HepG2 (cell line): Measurements from ENCODE around the gene CUL2. TPM values are rescaled to one million over a fixed set of nuclear protein-coding genes. Genes with fewer than 3 reads are reported as not detected.

Source experiments
- ATAC-seq: fragments of 200-7000 bp; cut with Tn5 transposase; 3 replicates; pipeline ENCODE4 v1.9.1; 2020; ENCODE audit warnings: mild to moderate bottlenecking, moderate library complexity
- BruUV-seq: library from RNA; stranded (reverse); fragments of 400-500 nt; replicated peaks from 2 replicates; lab custom pipeline; 2021; lab: Mats Ljungman, UMichigan
- CTCF ChIA-PET: fragments of 300-600 bp; formaldehyde crosslinking; extraction: SDS; loops from one replicate; lab custom pipeline; 2021; ENCODE audit warnings: low total read pairs, inconsistent platforms, low intra/inter-chr PET ratio; lab: Yijun Ruan, JAX
- POLR2A ChIA-PET: fragments of 350-600 bp; sonication (Branson Sonifier 250); formaldehyde crosslinking; loops from one replicate; lab custom pipeline; 2020; ENCODE audit warnings: antibody characterized with exemption, inconsistent platforms; lab: Yijun Ruan, JAX
- DNase-seq: peaks from one replicate; pipeline ENCODE4 v3.0.0-alpha.2; 2015; ENCODE audit warnings: low spot score
- FAIRE-seq: peaks from 3 replicates; lab custom pipeline; 2011; peaks lifted over from hg19 to GRCh38; lab: Jason Lieb, UNC
- H2AFZ ChIP-seq: one replicate; pipeline ENCODE4 v1.6.1; 2011; ENCODE audit warnings: low read length, inconsistent platforms
- H3K27ac ChIP-seq: fragments of 300-600 bp; 3 replicates; pipeline ENCODE4 v1.8.0; 2011; ENCODE audit warnings: mixed run types, mild to moderate bottlenecking, mixed read lengths, low read length, inconsistent platforms; ENCODE audit not compliant: insufficient read depth; ENCODE audit errors: extremely low read length
- H3K27me3 ChIP-seq, 2 experiments: fragments of 200-600 bp in 1 of 2; 2 replicates in 1 of 2; 3 replicates in 1 of 2; pipeline versions ENCODE4 v1.6.0 to v1.8.0; 2011; ENCODE audit warnings: low read length in 2 of 2, mild to moderate bottlenecking in 2 of 2, moderate library complexity in 2 of 2, inconsistent platforms in 1 of 2; ENCODE audit not compliant: insufficient read depth in 2 of 2, control insufficient read depth in 1 of 2
- H3K36me3 ChIP-seq, 2 experiments: fragments of 200-600 bp in 1 of 2; replicated peaks in 1 of 2; 2 replicates in 1 of 2; 3 replicates in 1 of 2; pipeline versions ENCODE4 v1.5.1 to v1.8.0; 2011; ENCODE audit warnings: low read length in 2 of 2, inconsistent platforms in 1 of 2; ENCODE audit not compliant: insufficient read depth in 2 of 2, control insufficient read depth in 1 of 2
- H3K4me1 ChIP-seq: 2 replicates; pipeline ENCODE4 v1.5.1; 2012; ENCODE audit warnings: low read length, inconsistent platforms; ENCODE audit not compliant: insufficient read depth
- H3K4me2 ChIP-seq: 2 replicates; pipeline ENCODE4 v1.6.0; 2011; ENCODE audit warnings: low read depth, low read length, inconsistent platforms
- H3K4me3 ChIP-seq, 3 experiments: fragments of 200-600 bp in 1 of 3; sonication (generic), shearing (Covaris generic) in 1 of 3; replicated peaks in 1 of 3; 2 replicates each; pipeline ENCODE4 v1.5.1; 2011 to 2016; ENCODE audit warnings: low read length in 3 of 3, inconsistent platforms in 2 of 3, low read depth in 2 of 3, mild to moderate bottlenecking in 2 of 3, control low read depth in 1 of 3, mixed read lengths in 1 of 3; ENCODE audit not compliant: insufficient read depth in 1 of 3
- H3K79me2 ChIP-seq: one replicate; pipeline ENCODE4 v1.6.1; 2011; ENCODE audit warnings: low read length, inconsistent platforms; ENCODE audit not compliant: insufficient read depth
- H3K9ac ChIP-seq: 2 replicates; pipeline ENCODE4 v1.6.0; 2011; ENCODE audit warnings: mild to moderate bottlenecking, low read depth, low read length, inconsistent platforms; ENCODE audit not compliant: insufficient read depth
- H3K9me3 ChIP-seq: 2 replicates; pipeline ENCODE4 v1.5.1; 2012; ENCODE audit warnings: mild to moderate bottlenecking, low read length
- H4K20me1 ChIP-seq: 2 replicates; pipeline ENCODE4 v1.6.0; 2011; ENCODE audit warnings: inconsistent platforms, mild to moderate bottlenecking, low read length, moderate library complexity; ENCODE audit not compliant: insufficient read depth
- ELF3 ChIP-seq: IDR thresholded peaks from 2 replicates; pipeline ENCODE4 v1.6.1; 2016; ENCODE audit warnings: missing genetic modification reagents, missing compliant biosample characterization
- HMGA1 ChIP-seq: sonication (generic); formaldehyde crosslinking; conservative IDR thresholded peaks from 2 replicates; pipeline ENCODE4 v1.4.0; 2020; ENCODE audit warnings: missing genetic modification reagents
- KDM1A ChIP-seq: IDR thresholded peaks from 2 replicates; pipeline ENCODE4 v1.6.1; 2016; ENCODE audit warnings: missing compliant biosample characterization
- MBNL3 ChIP-seq: fragments of 250-450 bp; sonication (Bioruptor Pico); conservative IDR thresholded peaks from 2 replicates; pipeline ENCODE4 v1.8.0; 2022; ENCODE audit warnings: mild to moderate bottlenecking, inconsistent platforms
- NAIF1 ChIP-seq: sonication (generic); formaldehyde crosslinking; IDR thresholded peaks from 2 replicates; pipeline ENCODE4 v1.5.0; 2020; ENCODE audit warnings: mild to moderate bottlenecking, missing genetic modification reagents, borderline replicate concordance
- PITX1 ChIP-seq: sonication (generic); formaldehyde crosslinking; IDR thresholded peaks from 2 replicates; pipeline ENCODE4 v1.5.1; 2020; ENCODE audit warnings: mild to moderate bottlenecking, missing genetic modification reagents
- ZBTB7A ChIP-seq: sonication (generic); formaldehyde crosslinking; IDR thresholded peaks from 2 replicates; pipeline ENCODE4 v1.8.0; 2022; ENCODE audit warnings: mild to moderate bottlenecking, missing genetic modification reagents
- ZNF33A ChIP-seq: sonication (generic); formaldehyde crosslinking; IDR thresholded peaks from 2 replicates; pipeline ENCODE4 v1.5.1; 2020; ENCODE audit warnings: missing genetic modification reagents, mild to moderate bottlenecking, moderate library complexity, borderline replicate concordance
- ZNF367 ChIP-seq: sonication (generic); formaldehyde crosslinking; IDR thresholded peaks from 2 replicates; pipeline ENCODE4 v1.4.0; 2020; ENCODE audit warnings: missing genetic modification reagents, borderline replicate concordance
- ZNF431 ChIP-seq: sonication (generic); formaldehyde crosslinking; IDR thresholded peaks from 2 replicates; pipeline ENCODE4 v1.9.0; 2022; ENCODE audit warnings: missing genetic modification reagents, low read depth, mild to moderate bottlenecking, borderline replicate concordance
- ZNF672 ChIP-seq: sonication (generic); formaldehyde crosslinking; IDR thresholded peaks from 2 replicates; pipeline ENCODE4 v1.8.1; 2022; ENCODE audit warnings: missing genetic modification reagents
- ZNF761 ChIP-seq: sonication (generic); formaldehyde crosslinking; conservative IDR thresholded peaks from 2 replicates; pipeline ENCODE4 v1.4.0; 2020; ENCODE audit warnings: mild to moderate bottlenecking, missing genetic modification reagents
- ZNF780A ChIP-seq: sonication (generic); formaldehyde crosslinking; IDR thresholded peaks from 2 replicates; pipeline ENCODE4 v1.8.0; 2022; ENCODE audit warnings: mild to moderate bottlenecking, missing genetic modification reagents, moderate library complexity
- ZNF879 ChIP-seq: sonication (generic); formaldehyde crosslinking; IDR thresholded peaks from 2 replicates; pipeline ENCODE4 v1.8.1; 2023; ENCODE audit warnings: missing genetic modification reagents
- WGBS: methylation state at CpG from one replicate; pipeline ENCODE4 v1.1.6; 2017; ENCODE audit warnings: low lambda C conversion rate; 5-methylcytosine and 5-hydroxymethylcytosine counted together
- in situ Hi-C: cut with HindIII; loops from 2 replicates; pipeline ENCODE4 v1.10.0; 2017; ENCODE audit warnings: low pct_unique_long_range_greater_than_20kb; ENCODE audit not compliant: extremely low pct_ligation_motif_present
- intact Hi-C: fragments of 100-400 bp; cut with micrococcal nuclease; formaldehyde crosslinking; loops from one replicate; pipeline ENCODE4 v1.10.0; 2022; ENCODE audit not compliant: unreplicated experiment
- polyA plus RNA-seq, 8 experiments: library from polyadenylated mRNA; depleted of rRNA in 3 of 8; stranded (reverse) in 7 of 8; unstranded in 1 of 8; fragments of >200 nt; fragmentation: Illumina TruSeq in 4 of 8; extraction: Trizol in 4 of 8; gene quantifications; 2 replicates each; pipeline versions ENCODE4 v1.2.1 to v1.2.3, GENCODE V29; 2011 to 2016; ENCODE audit warnings: low read depth in 4 of 8, missing spikeins in 1 of 8, mixed read lengths in 1 of 8; ENCODE audit not compliant: insufficient read depth in 1 of 8
- total RNA-seq, 5 experiments: library from RNA; depleted of rRNA; stranded (reverse); fragments of >200 nt; fragmentation: Illumina TruSeq; extraction: Trizol; gene quantifications; 2 replicates each; pipeline ENCODE4 v1.2.3, GENCODE V29; 2016; ENCODE audit warnings: low read depth in 1 of 5
- TF ChIP-seq, protein P1 (sequence below): sonication (generic); formaldehyde crosslinking; IDR thresholded peaks from 2 replicates; pipeline ENCODE4 v1.5.0; 2020; ENCODE audit warnings: missing genetic modification reagents, mild to moderate bottlenecking, borderline replicate concordance
- TF ChIP-seq, protein P2 (sequence below): sonication (generic); formaldehyde crosslinking; IDR thresholded peaks from 2 replicates; pipeline ENCODE4 v1.4.0; 2020; ENCODE audit warnings: missing genetic modification reagents

CUL2 gene
- total and polyA plus RNA-seq, 2 of the 13 experiments (the other 11 are each of a cell fraction or from before 2014, with no cell fraction given) = 9.6 to 33.1 TPM

DNA sequence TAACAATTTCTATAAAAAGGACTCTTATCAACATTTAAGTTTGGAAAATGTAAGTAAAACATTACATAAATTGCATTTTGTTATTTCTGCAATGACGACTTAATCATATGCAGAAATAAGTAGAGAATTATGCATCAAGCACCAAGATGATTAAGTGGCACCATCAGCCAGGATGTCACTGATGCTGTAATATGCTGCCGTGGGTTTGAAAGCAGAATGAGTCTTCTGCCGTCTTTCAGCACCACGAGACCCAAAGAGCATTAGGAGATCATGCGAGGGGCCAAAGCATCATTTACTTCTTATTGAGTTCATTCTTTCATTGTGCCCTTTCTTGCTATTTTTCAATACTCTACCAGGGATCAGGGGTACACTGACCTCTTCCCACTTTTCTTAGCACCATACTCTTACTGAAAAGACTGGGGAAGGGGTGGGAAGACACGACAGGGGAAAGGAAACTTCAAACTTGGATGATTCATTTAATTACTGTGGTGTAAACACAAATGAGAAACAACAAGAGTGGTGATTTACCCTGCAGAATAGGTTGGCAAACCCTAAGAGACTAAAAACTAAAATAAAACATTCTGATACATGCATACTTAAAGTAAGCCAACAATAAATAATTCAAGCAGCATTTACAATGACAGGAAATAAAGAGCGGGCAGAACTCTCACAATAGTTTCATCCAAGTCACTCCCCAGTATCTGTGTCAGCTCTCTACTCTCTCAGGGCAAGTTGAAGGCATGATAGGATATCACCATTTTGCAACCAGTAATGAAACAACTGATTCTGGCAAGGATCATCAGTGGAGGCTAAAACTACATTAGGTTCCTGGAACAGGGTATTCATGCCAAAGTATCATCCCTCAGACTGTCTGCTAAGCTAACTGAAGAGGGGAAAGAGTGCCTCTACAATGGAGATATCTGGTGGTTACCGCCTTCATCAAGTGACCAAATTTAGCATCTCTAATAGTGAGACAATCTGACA is 70.8 kb downstream of the CUL2 start:
- DNase-seq (no peak), FAIRE-seq (no peak), ATAC-seq (no peak)
- Histone ChIP-seq H3K36me3 (peaks cover 0 to 19% of the 10 kb centered on the region in 2 experiments; a peak in 4 of 5 replicates), H3K4me3 (no peak overlapping the region), H3K4me2 (no peak overlapping the region), H3K27ac (no peak overlapping the region), H4K20me1 (no peaks in the 10 kb centered on the region), H3K4me1 (no peaks in the 10 kb centered on the region), H3K27me3 (no peaks in the 10 kb centered on the region), H2AFZ (no peak overlapping the region), H3K79me2 (no peaks in the 10 kb centered on the region), H3K9ac (no peak overlapping the region), H3K9me3 (no peaks in the 10 kb centered on the region)
- no TSS peak for BruUV-seq
- 96% methylated on average over 8 of the region's 8 CpGs for WGBS
- in situ Hi-C loops (no loop called here), intact Hi-C loops (no loop called here)
- POLR2A ChIA-PET = no interaction called here
- TF ChIP-seq ELF3 (CRISPR knock-in tag) (no peak), KDM1A (no peak), ZNF431 (CRISPR knock-in tag) (no peak), ZNF367 (CRISPR knock-in tag) (no peak), ZBTB7A (no peak), MBNL3 (CRISPR knock-in tag) (no peak), ZNF672 (CRISPR knock-in tag) (no peak), NAIF1 (CRISPR knock-in tag) (no peak), ZNF780A (CRISPR knock-in tag) (no peak), ZNF33A (CRISPR knock-in tag) (no peak), PITX1 (no peak), HMGA1 (CRISPR knock-in tag) (no peak), ZNF761 (CRISPR knock-in tag) (no peak), ZNF879 (no peak)
- TF ChIP-seq, protein P1, sequence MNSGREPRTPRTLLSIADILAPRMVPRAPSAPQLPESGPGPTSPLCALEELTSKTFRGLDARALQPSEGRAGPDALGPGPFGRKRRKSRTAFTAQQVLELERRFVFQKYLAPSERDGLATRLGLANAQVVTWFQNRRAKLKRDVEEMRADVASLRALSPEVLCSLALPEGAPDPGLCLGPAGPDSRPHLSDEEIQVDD = no peak
- TF ChIP-seq, protein P2, sequence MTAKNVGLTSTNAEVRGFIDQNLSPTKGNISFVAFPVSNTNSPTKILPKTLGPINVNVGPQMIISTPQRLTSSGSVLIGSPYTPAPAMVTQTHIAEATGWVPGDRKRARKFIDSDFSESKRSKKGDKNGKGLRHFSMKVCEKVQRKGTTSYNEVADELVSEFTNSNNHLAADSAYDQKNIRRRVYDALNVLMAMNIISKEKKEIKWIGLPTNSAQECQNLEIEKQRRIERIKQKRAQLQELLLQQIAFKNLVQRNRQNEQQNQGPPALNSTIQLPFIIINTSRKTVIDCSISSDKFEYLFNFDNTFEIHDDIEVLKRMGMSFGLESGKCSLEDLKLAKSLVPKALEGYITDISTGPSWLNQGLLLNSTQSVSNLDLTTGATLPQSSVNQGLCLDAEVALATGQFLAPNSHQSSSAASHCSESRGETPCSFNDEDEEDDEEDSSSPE (CRISPR knock-in tag) = no peak
- CTCF ChIA-PET = no interaction called here
